Panc1 (cell line): ENCODE results near the gene MYL5. TPM values are rescaled to one million over a fixed set of nuclear protein-coding genes. Genes with fewer than 3 reads are reported as not detected.

Source experiments
- ATAC-seq: fragments of 200-7000 bp; cut with Tn5 transposase; 2 replicates; pipeline ENCODE4 v1.9.1; 2020; ENCODE audit warnings: mild to moderate bottlenecking, moderate library complexity
- BruUV-seq: library from RNA; stranded (reverse); fragments of 400-500 nt; replicated peaks from 2 replicates; lab custom pipeline; 2021; lab: Mats Ljungman, UMichigan
- CTCF ChIA-PET: fragments of 300-600 bp; sonication (Branson Sonifier 250); formaldehyde crosslinking; loops from one replicate; lab custom pipeline; 2022; ENCODE audit warnings: antibody characterized with exemption; lab: Charles Lee
- POLR2A ChIA-PET: fragments of 300-600 bp; sonication (Branson Sonifier 250); formaldehyde crosslinking; loops from one replicate; lab custom pipeline; 2022; ENCODE audit warnings: antibody characterized with exemption; lab: Charles Lee
- DNase-seq: peaks from one replicate; pipeline ENCODE4 v3.0.0-alpha.2; 2010; ENCODE audit warnings: low read depth, low spot score
- H3K27ac ChIP-seq: 2 replicates; pipeline ENCODE4 v1.5.1; 2011; ENCODE audit warnings: mild to moderate bottlenecking, low read length, inconsistent platforms
- H3K27me3 ChIP-seq: fragments of 200-500 bp; sonication (Bioruptor generic); 2 replicates; pipeline ENCODE4 v1.6.0; 2014; ENCODE audit warnings: low read length, inconsistent platforms; ENCODE audit not compliant: control insufficient read depth, insufficient read depth
- H3K36me3 ChIP-seq: fragments of 200-500 bp; sonication (Bioruptor generic); 2 replicates; pipeline ENCODE4 v1.5.1; 2014; ENCODE audit warnings: inconsistent platforms, mild to moderate bottlenecking, low read length, moderate library complexity; ENCODE audit not compliant: control insufficient read depth, insufficient read depth
- H3K4me1 ChIP-seq: 2 replicates; pipeline ENCODE4 v1.5.1; 2011; ENCODE audit warnings: inconsistent platforms, mild to moderate bottlenecking, low read length, moderate library complexity; ENCODE audit not compliant: control insufficient read depth, insufficient read depth
- H3K4me3 ChIP-seq, 2 experiments: 2 replicates each; pipeline ENCODE4 v1.5.1; 2011 to 2012; ENCODE audit warnings: low read depth in 2 of 2, low read length in 2 of 2, mild to moderate bottlenecking in 2 of 2, inconsistent platforms in 1 of 2, moderate library complexity in 1 of 2
- H3K9me3 ChIP-seq: fragments of 200-500 bp; sonication (Bioruptor generic); 2 replicates; pipeline ENCODE4 v1.5.1; 2014; ENCODE audit warnings: low read depth, mild to moderate bottlenecking, inconsistent platforms, low read length, moderate library complexity; ENCODE audit not compliant: control insufficient read depth, insufficient read depth
- CTCF ChIP-seq: fragments of 450-650 bp; IDR thresholded peaks from 2 replicates; pipeline ENCODE4 v1.5.1; 2017; ENCODE audit warnings: mild to moderate bottlenecking
- POLR2AphosphoS5 ChIP-seq: IDR thresholded peaks from 2 replicates; pipeline ENCODE4 v1.6.1; 2012; ENCODE audit warnings: mild to moderate bottlenecking, low read depth, low read length, moderate library complexity
- REST ChIP-seq, 2 experiments: IDR thresholded peaks; 2 replicates each; pipeline ENCODE4 v1.6.1; 2011 to 2012; ENCODE audit warnings: low read depth in 2 of 2, control low read depth in 1 of 2, low read length in 1 of 2, mild to moderate bottlenecking in 1 of 2, moderate library complexity in 1 of 2; ENCODE audit not compliant: insufficient read depth in 1 of 2
- SIN3A ChIP-seq: IDR thresholded peaks from 2 replicates; pipeline ENCODE4 v1.6.1; 2012; ENCODE audit warnings: low read depth, mild to moderate bottlenecking, low read length, moderate library complexity, borderline replicate concordance; ENCODE audit not compliant: insufficient read depth
- TCF7L2 ChIP-seq: IDR thresholded peaks from 2 replicates; pipeline ENCODE4 v1.6.1; 2011; ENCODE audit warnings: mild to moderate bottlenecking, low read depth, low read length, inconsistent platforms
- in situ Hi-C: cut with HindIII; loops from 2 replicates; pipeline ENCODE4 v1.10.0; 2016; ENCODE audit warnings: low sequenced_read_pairs, low pct_unique_long_range_greater_than_20kb
- intact Hi-C: fragments of 100-400 bp; cut with micrococcal nuclease; formaldehyde crosslinking; loops from one replicate; pipeline ENCODE4 v1.10.0; 2022; ENCODE audit not compliant: unreplicated experiment
- total RNA-seq: library from RNA; stranded (reverse); gene quantifications from one replicate; pipeline ENCODE4 v1.2.1, GENCODE V29; 2021; ENCODE audit not compliant: unreplicated experiment

The MYL5 gene
- total RNA-seq, 1 experiment from 2014 or later: 12.0 TPM

GRCh38 chr4:686413-687040 is 12.2 kb downstream of the MYL5 start:
- Histone ChIP-seq H3K27me3 (no peaks in the 10 kb centered on the region), H3K4me3 (no peak overlapping the region), H3K27ac (no peak overlapping the region), H3K36me3 (no peaks in the 10 kb centered on the region), H3K4me1 (peaks cover 24% of the 10 kb centered on the region), H3K9me3 (no peaks in the 10 kb centered on the region)
- no peak for TF ChIP-seq POLR2AphosphoS5
- TF ChIP-seq TCF7L2: no peak
- TF ChIP-seq SIN3A: no peak
- no peak for TF ChIP-seq REST (IDR thresholded peaks at IDR 0.05; ENCODE audit: insufficient read depth in 1 of 2, low read depth in 2 of 2, low read length in 1 of 2)
- no peak for TF ChIP-seq CTCF
- in situ Hi-C loops (no loop called here), intact Hi-C loops (no loop called here)
- ATAC-seq (no peak), DNase-seq (no peak)
- ChIA-PET POLR2A (no interaction called here), CTCF (no interaction called here)
- no TSS peak for BruUV-seq

GRCh38 chr4:687048-687970 is 13.0 kb downstream of the MYL5 start:
- DNase-seq (peak; percentile 68), ATAC-seq (peak; percentile 86)
- Histone ChIP-seq H3K27me3 (no peaks in the 10 kb centered on the region), H3K27ac (peak overlapping the region; percentile 76), H3K4me3 (no peak overlapping the region), H3K9me3 (no peaks in the 10 kb centered on the region), H3K4me1 (peaks cover 24% of the 10 kb centered on the region), H3K36me3 (no peaks in the 10 kb centered on the region)
- in situ Hi-C loops: no loop called here
- ChIA-PET POLR2A (no interaction called here), CTCF (no interaction called here)
- TF ChIP-seq SIN3A (no peak), CTCF (no peak), POLR2AphosphoS5 (no peak), REST (IDR thresholded peaks at IDR 0.05; ENCODE audit: insufficient read depth in 1 of 2, low read depth in 2 of 2, low read length in 1 of 2) (no peak), TCF7L2 (no peak)
- BruUV-seq: no TSS peak
- intact Hi-C loops: no loop called here
